ENCODE measurements around the gene IQUB.
A peak's percentile ranks its signal among the peaks of the same experiment; 100 is the strongest.
"Not testable (repeated sequence)": the region's sequence is repeated elsewhere in the genome, so short reads cannot be mapped to it uniquely, and the experiment has no call there.

IQUB gene

GRCh38 chr7:123485187-123485586 is 49.2 kb downstream of the IQUB start:
- Histone ChIP-seq H3K9me3 (ENCODE audit: control insufficient read depth, low read length) (peaks cover 7% of the 10 kb centered on the region), H3K4me3 (ENCODE audit: low read length) (no peak overlapping the region), H3K9ac (ENCODE audit: low read length) (no peak overlapping the region), H3K4me1 (ENCODE audit: control insufficient read depth, insufficient read depth, low read length) (no peaks in the 10 kb centered on the region), H3K27me3 (replicated peaks; ENCODE audit: control insufficient read depth, insufficient read depth, low read length) (no peaks in the 10 kb centered on the region), H3K36me3 (ENCODE audit: control insufficient read depth, insufficient read depth, low read length, severe bottlenecking) (no peaks in the 10 kb centered on the region)
- DNase-seq (ENCODE audit: low read depth): no peak

DNA sequence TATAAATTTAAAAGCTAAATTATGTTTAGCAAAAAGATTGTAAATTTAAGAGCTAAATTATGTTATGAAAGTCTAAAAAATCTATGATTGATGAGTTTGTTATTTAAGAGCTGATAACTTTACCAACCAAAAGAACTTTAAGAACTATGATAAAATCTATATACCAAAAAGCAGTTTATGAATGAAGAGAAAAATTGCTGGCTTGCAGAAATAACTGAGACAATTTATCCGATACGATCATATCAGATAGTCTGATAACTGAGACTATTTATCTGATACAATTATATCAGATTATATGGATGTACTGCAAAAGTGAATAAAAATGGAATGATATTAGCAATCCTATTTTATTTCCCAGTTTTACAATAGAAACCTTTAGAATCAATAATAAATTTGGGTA is 50.2 kb downstream of the IQUB start:
- H3K4me1 ChIP-seq (ENCODE audit: control insufficient read depth, insufficient read depth, low read length): no peaks in the 10 kb centered on the region
- H3K4me3 ChIP-seq (ENCODE audit: low read length): no peak overlapping the region
- DNase-seq (ENCODE audit: low read depth): no peak
- no peaks in the 10 kb centered on the region for H3K27me3 ChIP-seq (replicated peaks; ENCODE audit: control insufficient read depth, insufficient read depth, low read length)
- H3K9ac ChIP-seq (ENCODE audit: low read length): no peak overlapping the region
- no peaks in the 10 kb centered on the region for H3K36me3 ChIP-seq (ENCODE audit: control insufficient read depth, insufficient read depth, low read length, severe bottlenecking)
- H3K9me3 ChIP-seq (ENCODE audit: control insufficient read depth, low read length): no peaks in the 10 kb centered on the region

DNA sequence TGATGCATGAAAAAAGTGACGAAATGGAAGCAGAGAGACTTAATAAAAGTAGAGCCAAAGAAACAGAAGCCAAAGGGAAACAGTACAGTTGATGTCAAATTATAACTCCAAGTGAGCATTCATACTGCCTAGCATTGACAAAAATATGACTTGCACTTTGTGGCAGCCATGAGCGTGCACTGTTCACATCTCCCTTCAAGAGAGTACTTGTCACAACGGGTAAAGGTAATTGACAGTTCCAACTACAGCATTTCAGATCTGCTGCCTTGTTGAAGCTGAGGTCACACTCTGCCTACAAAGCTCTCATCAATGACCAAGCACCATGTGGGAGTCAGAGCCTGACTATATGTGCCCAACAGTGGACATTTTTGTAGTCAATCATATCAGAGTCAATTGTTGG is 54.3 kb downstream of the IQUB start:
- Histone ChIP-seq H3K36me3 (ENCODE audit: control insufficient read depth, insufficient read depth, low read length, severe bottlenecking) (no peaks in the 10 kb centered on the region), H3K4me1 (ENCODE audit: control insufficient read depth, insufficient read depth, low read length) (no peaks in the 10 kb centered on the region), H3K9me3 (ENCODE audit: control insufficient read depth, low read length) (no peaks in the 10 kb centered on the region), H3K9ac (ENCODE audit: low read length) (no peak overlapping the region), H3K4me3 (ENCODE audit: low read length) (no peak overlapping the region), H3K27me3 (replicated peaks; ENCODE audit: control insufficient read depth, insufficient read depth, low read length) (no peaks in the 10 kb centered on the region)
- no peak for DNase-seq (ENCODE audit: low read depth)

GRCh38 chr7:123478056-123478455 is 56.3 kb downstream of the IQUB start:
- H3K4me1 ChIP-seq (ENCODE audit: control insufficient read depth, insufficient read depth, low read length); H3K36me3 ChIP-seq (ENCODE audit: control insufficient read depth, insufficient read depth, low read length, severe bottlenecking); H3K4me3 ChIP-seq (ENCODE audit: low read length); H3K9me3 ChIP-seq (ENCODE audit: control insufficient read depth, low read length); H3K27me3 ChIP-seq (replicated peaks; ENCODE audit: control insufficient read depth, insufficient read depth, low read length); DNase-seq (ENCODE audit: low read depth); H3K9ac ChIP-seq (ENCODE audit: low read length): not testable (repeated sequence)

DNA sequence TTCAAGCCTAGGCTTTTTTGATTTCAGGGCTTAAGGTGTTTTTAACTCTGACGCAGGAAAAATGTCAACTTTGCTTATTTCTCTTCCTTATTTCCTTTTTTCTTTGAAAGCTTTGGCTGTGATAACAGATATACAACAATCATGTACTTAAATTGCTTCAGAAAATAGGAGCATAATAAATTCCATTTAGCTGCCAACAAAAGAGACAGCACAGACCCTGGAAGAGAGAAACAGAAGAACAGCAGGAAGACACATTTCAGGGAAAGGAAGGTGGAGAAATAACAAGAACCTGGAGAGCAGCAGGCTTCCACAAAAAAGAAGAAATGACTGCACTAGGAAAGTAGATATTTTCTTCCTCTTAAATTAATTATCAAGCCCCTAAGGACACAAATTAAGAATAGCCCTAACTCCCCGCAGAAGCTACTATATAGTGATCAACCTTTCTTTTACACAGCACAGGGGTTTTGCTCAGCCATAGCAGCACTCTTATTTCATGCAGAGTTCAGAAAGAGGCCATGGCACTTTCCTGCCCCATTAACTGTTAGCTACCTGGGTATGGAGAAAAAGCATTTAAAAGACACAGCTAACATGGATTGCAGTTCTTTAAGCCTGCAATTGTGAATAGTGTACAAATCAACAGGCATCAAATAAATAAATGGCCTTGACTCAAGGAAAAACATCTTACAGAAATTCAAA is 61.5 kb downstream of the IQUB start:
- H3K4me1 ChIP-seq (ENCODE audit: control insufficient read depth, insufficient read depth, low read length): peaks cover 7% of the 10 kb centered on the region
- no peak for DNase-seq (ENCODE audit: low read depth)
- no peak overlapping the region for H3K9ac ChIP-seq (ENCODE audit: low read length)
- no peaks in the 10 kb centered on the region for H3K9me3 ChIP-seq (ENCODE audit: control insufficient read depth, low read length)
- H3K36me3 ChIP-seq (ENCODE audit: control insufficient read depth, insufficient read depth, low read length, severe bottlenecking): no peaks in the 10 kb centered on the region
- no peaks in the 10 kb centered on the region for H3K27me3 ChIP-seq (replicated peaks; ENCODE audit: control insufficient read depth, insufficient read depth, low read length)
- H3K4me3 ChIP-seq (ENCODE audit: low read length): no peak overlapping the region

- H3K9ac ChIP-seq (ENCODE audit: low read length): no peak overlapping the region
- no peaks in the 10 kb centered on the region for H3K27me3 ChIP-seq (replicated peaks; ENCODE audit: control insufficient read depth, insufficient read depth, low read length)
- H3K4me1 ChIP-seq (ENCODE audit: control insufficient read depth, insufficient read depth, low read length): peaks cover 7% of the 10 kb centered on the region
- H3K36me3 ChIP-seq (ENCODE audit: control insufficient read depth, insufficient read depth, low read length, severe bottlenecking): no peaks in the 10 kb centered on the region
- no peak for DNase-seq (ENCODE audit: low read depth)
- H3K9me3 ChIP-seq (ENCODE audit: control insufficient read depth, low read length): no peaks in the 10 kb centered on the region
- H3K4me3 ChIP-seq (ENCODE audit: low read length): no peak overlapping the region
These were observed 62.1 kb downstream of the IQUB start for GRCh38 chr7:123472327-123472726.

GRCh38 chr7:123468303-123468702 is 66.1 kb downstream of the IQUB start:
- DNase-seq (ENCODE audit: low read depth): no peak
- no peak overlapping the region for H3K9ac ChIP-seq (ENCODE audit: low read length)
- H3K4me1 ChIP-seq (ENCODE audit: control insufficient read depth, insufficient read depth, low read length): no peaks in the 10 kb centered on the region
- no peaks in the 10 kb centered on the region for H3K36me3 ChIP-seq (ENCODE audit: control insufficient read depth, insufficient read depth, low read length, severe bottlenecking)
- H3K4me3 ChIP-seq (ENCODE audit: low read length): no peak overlapping the region
- no peaks in the 10 kb centered on the region for H3K9me3 ChIP-seq (ENCODE audit: control insufficient read depth, low read length)
- no peaks in the 10 kb centered on the region for H3K27me3 ChIP-seq (replicated peaks; ENCODE audit: control insufficient read depth, insufficient read depth, low read length)

DNA sequence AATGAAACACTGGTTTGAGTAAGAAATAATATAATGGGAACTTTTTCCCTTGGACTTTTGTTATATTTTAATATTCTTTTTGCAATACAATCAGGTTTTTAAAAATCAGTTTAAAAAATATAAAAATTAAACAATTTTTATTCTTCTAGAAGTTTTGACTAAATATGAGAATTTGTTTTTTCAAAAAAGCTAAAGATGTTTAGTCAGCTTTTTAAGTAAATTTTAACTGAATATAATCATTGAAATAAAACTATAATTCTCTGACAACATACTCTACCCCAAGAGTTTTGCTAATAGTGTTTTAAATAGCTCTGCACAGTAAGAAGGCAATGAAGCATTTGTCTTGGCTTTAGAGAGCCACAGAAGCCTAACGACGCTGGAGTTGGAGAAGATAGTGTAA is 70.5 kb downstream of the IQUB start:
- H3K36me3 ChIP-seq (ENCODE audit: control insufficient read depth, insufficient read depth, low read length, severe bottlenecking): no peaks in the 10 kb centered on the region
- no peak overlapping the region for H3K9ac ChIP-seq (ENCODE audit: low read length)
- no peak overlapping the region for H3K4me3 ChIP-seq (ENCODE audit: low read length)
- H3K4me1 ChIP-seq (ENCODE audit: control insufficient read depth, insufficient read depth, low read length): peaks cover 8% of the 10 kb centered on the region
- no peaks in the 10 kb centered on the region for H3K27me3 ChIP-seq (replicated peaks; ENCODE audit: control insufficient read depth, insufficient read depth, low read length)
- H3K9me3 ChIP-seq (ENCODE audit: control insufficient read depth, low read length): no peaks in the 10 kb centered on the region
- no peak for DNase-seq (ENCODE audit: low read depth)

DNA sequence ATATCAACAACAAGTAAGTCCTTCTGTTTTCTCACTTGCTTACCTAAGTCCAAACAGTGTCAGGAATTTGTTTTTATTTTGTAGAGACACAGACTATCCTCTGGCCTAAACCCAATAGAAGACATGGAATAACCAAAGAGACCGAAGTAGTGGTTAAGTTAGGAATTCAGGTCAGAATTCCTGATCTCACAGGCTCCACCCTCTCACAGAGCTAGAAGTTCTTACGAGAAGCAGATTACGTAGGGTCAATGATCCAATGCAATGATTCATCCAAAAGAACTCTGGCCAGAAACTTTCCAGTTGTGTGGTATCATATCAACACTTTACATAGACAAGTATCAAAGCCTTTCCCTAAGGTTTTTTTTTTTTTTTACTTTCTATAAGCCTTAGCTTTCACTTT is 73.8 kb downstream of the IQUB start:
- no peak overlapping the region for H3K9ac ChIP-seq (ENCODE audit: low read length)
- DNase-seq (ENCODE audit: low read depth): peak; percentile 14

DNA sequence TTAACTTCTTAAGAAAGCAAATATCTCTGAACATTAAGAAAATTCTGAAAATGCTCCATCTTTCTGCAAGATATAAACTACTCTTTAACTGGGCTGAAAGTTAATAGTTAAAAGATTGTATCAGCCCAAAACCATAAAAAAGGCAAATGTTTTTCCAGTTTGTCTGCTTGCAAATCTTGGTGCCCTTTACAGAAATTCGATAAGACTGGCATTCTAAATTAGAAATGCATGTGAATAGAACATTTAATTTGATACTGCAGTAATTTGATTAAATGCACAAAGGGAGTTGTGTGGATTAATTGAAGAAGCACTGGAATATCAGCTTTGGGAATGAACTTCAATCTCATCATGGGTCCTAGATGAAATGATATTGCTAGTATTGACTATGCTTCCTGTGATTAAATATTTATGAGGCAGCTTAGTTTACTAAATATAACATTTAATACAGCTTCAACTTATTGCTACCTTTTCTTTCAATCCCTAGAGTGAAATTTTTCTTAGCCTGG is 78.4 kb downstream of the IQUB start:
- no peak overlapping the region for H3K9ac ChIP-seq (ENCODE audit: low read length)
- no peaks in the 10 kb centered on the region for H3K9me3 ChIP-seq (ENCODE audit: control insufficient read depth, low read length)
- H3K27me3 ChIP-seq (replicated peaks; ENCODE audit: control insufficient read depth, insufficient read depth, low read length): no peaks in the 10 kb centered on the region
- DNase-seq (ENCODE audit: low read depth): no peak
- H3K4me3 ChIP-seq (ENCODE audit: low read length): no peak overlapping the region
- no peaks in the 10 kb centered on the region for H3K36me3 ChIP-seq (ENCODE audit: control insufficient read depth, insufficient read depth, low read length, severe bottlenecking)
- peaks cover 5% of the 10 kb centered on the region for H3K4me1 ChIP-seq (ENCODE audit: control insufficient read depth, insufficient read depth, low read length)

More for the DNA sequence above, 73.8 kb downstream of the IQUB start:
- no peak overlapping the region for H3K4me3 ChIP-seq (ENCODE audit: low read length)
- H3K4me1 ChIP-seq (ENCODE audit: control insufficient read depth, insufficient read depth, low read length): peaks cover 8% of the 10 kb centered on the region
- H3K36me3 ChIP-seq (ENCODE audit: control insufficient read depth, insufficient read depth, low read length, severe bottlenecking): no peaks in the 10 kb centered on the region
- no peaks in the 10 kb centered on the region for H3K9me3 ChIP-seq (ENCODE audit: control insufficient read depth, low read length)
- no peaks in the 10 kb centered on the region for H3K27me3 ChIP-seq (replicated peaks; ENCODE audit: control insufficient read depth, insufficient read depth, low read length)

DNA sequence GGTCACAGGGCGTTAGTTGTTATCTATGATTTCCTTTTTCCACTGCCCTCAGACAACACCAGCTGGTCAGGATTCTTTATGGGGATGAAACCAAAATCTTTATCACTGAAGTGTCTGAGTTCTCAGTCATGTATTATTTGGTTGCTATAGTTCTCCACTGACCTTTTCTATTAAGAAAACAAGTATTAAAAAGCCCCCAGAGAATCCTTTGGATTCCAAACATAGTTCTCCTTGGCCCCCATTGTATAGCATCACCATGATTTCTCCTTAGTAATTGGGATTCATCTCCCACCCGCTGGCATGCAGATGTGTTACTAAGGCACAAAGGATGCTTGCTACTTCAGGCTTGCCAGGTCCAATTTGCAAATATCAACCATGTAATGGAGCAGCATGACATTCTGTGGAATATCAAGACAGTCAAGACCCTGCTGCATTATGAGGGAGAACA is 94.3 kb downstream of the IQUB start:
- Histone ChIP-seq H3K9me3 (ENCODE audit: control insufficient read depth, low read length) (no peaks in the 10 kb centered on the region), H3K4me3 (ENCODE audit: low read length) (no peak overlapping the region), H3K9ac (ENCODE audit: low read length) (no peak overlapping the region), H3K27me3 (replicated peaks; ENCODE audit: control insufficient read depth, insufficient read depth, low read length) (no peaks in the 10 kb centered on the region), H3K4me1 (ENCODE audit: control insufficient read depth, insufficient read depth, low read length) (no peaks in the 10 kb centered on the region), H3K36me3 (ENCODE audit: control insufficient read depth, insufficient read depth, low read length, severe bottlenecking) (no peaks in the 10 kb centered on the region)
- DNase-seq (ENCODE audit: low read depth): no peak

DNA sequence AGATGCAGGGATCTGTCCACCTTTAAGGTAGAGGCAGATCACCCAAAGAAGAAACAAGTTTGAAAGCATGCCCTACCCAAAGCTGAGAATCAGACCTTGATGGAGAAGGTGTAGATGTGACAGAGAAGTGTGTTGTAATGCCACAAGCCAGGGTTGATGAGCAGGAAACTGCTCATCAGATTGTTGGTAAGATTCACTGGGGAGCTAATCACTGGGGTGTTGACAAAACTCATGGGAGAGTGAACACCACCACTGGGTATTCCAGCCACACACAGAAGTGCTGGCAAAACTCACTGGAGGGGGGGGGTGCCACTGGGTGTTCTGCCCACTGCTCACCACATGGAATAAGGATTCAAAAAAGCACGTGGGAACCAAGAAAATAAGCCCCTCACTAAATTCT is 95.2 kb downstream of the IQUB start:
- Histone ChIP-seq H3K36me3 (ENCODE audit: control insufficient read depth, insufficient read depth, low read length, severe bottlenecking) (no peaks in the 10 kb centered on the region), H3K9me3 (ENCODE audit: control insufficient read depth, low read length) (no peaks in the 10 kb centered on the region), H3K9ac (ENCODE audit: low read length) (no peak overlapping the region), H3K4me3 (ENCODE audit: low read length) (no peak overlapping the region), H3K4me1 (ENCODE audit: control insufficient read depth, insufficient read depth, low read length) (no peaks in the 10 kb centered on the region), H3K27me3 (replicated peaks; ENCODE audit: control insufficient read depth, insufficient read depth, low read length) (no peaks in the 10 kb centered on the region)
- DNase-seq (ENCODE audit: low read depth): no peak

All from adipocyte (in vitro differentiated cells).